ENCODE data around the gene KDM4B. TPM values are rescaled to one million over a fixed set of nuclear protein-coding genes. Genes with fewer than 3 reads are reported as not detected.

KDM4B gene
- polyA plus RNA-seq, 1 of the 3 experiments (the other 2 are of a cell fraction) = 12.2 TPM

DNA sequence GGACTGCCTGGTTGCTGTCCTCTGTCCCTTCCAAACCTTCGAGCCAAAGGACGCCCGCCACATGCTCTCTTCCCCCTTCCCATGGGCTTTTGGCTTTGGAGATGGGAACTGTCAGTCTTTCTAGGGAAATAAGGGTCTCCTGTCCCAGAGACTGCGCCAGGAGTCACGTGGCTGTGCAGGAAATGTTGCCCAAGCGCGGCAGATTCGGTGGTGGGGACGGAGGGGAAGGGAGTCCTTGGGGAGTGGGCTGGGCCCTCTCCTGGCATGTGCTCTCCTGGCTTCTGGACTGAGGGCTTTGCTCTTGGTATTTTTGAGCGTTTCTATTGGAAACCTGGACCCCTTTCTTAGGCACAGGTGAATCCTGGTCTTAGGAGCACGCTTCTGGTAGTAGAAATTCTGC, 103.2 kb downstream of the KDM4B start:
- Histone ChIP-seq H3K9me2 (no peaks in the 10 kb centered on the region), H3F3A (replicated peaks; ENCODE audit: insufficient read depth) (no peaks in the 10 kb centered on the region), H3K27me3 (ENCODE audit: insufficient read depth) (no peaks in the 10 kb centered on the region), H3K36me3 (replicated peaks in 1 of 2; ENCODE audit: control insufficient read depth in 1 of 2, insufficient read depth in 2 of 2, low read length in 1 of 2) (peaks cover 4 to 14% of the 10 kb centered on the region in 2 experiments), H3K79me2 (ENCODE audit: insufficient read depth) (no peaks in the 10 kb centered on the region), H4K20me1 (ENCODE audit: insufficient read depth) (0 out of 2 replicates have a peak, but pooled peaks cover 10% of the 10 kb centered on the region), H3K9ac (no peak overlapping the region), H3K9me3 (no peaks in the 10 kb centered on the region), H3K4me1 (ENCODE audit: control insufficient read depth in 1 of 2, insufficient read depth in 2 of 2, low read depth in 1 of 2, low read length in 1 of 2) (peaks cover 0 to 8% of the 10 kb centered on the region in 2 experiments; a peak in 1 of 4 replicates), H3K4me2 (no peak overlapping the region), H2AFZ (ENCODE audit: low read depth) (no peak overlapping the region), H3K27ac (ENCODE audit: low read depth in 2 of 2, low read length in 1 of 2) (no peak overlapping the region), H3K4me3 (ENCODE audit: low read depth in 2 of 2, low read length in 1 of 2) (no peak overlapping the region)
- ChIA-PET POLR2A (no interaction called here), CTCF (no interaction called here)
- no peak for TF ChIP-seq RCOR1 (IDR thresholded peaks at IDR 0.05; ENCODE audit: low read length)
- DNase-seq = no peak
- WGBS (ENCODE audit: low lambda C conversion rate) = 96% methylated on average over 11 of the region's 11 CpGs

GRCh38 chr19:5073153-5073844, 104.4 kb downstream of the KDM4B start:
- CTCF ChIA-PET = no interaction called here
- no peak overlapping the region for H3K4me3 ChIP-seq (ENCODE audit: low read depth in 2 of 2, low read length in 1 of 2)
- H3K27ac ChIP-seq (ENCODE audit: low read depth in 2 of 2, low read length in 1 of 2) = no peak overlapping the region
- H3K4me2 ChIP-seq = no peak overlapping the region
- no peaks in the 10 kb centered on the region for H3K79me2 ChIP-seq (ENCODE audit: insufficient read depth)
- no peaks in the 10 kb centered on the region for H3F3A ChIP-seq (replicated peaks; ENCODE audit: insufficient read depth)
- no peak for DNase-seq
- H3K9ac ChIP-seq = no peak overlapping the region
- no peaks in the 10 kb centered on the region for H3K27me3 ChIP-seq (ENCODE audit: insufficient read depth)
- POLR2A ChIA-PET = no interaction called here
- no peaks in the 10 kb centered on the region for H3K9me3 ChIP-seq
- peaks cover 0 to 5% of the 10 kb centered on the region in 2 experiments; a peak in 1 of 4 replicates for H3K4me1 ChIP-seq (ENCODE audit: control insufficient read depth in 1 of 2, insufficient read depth in 2 of 2, low read depth in 1 of 2, low read length in 1 of 2)
- no peak for TF ChIP-seq FOXM1 (IDR thresholded peaks at IDR 0.05; ENCODE audit: low read depth)
- TF ChIP-seq TAF1 (IDR thresholded peaks at IDR 0.05; ENCODE audit: borderline replicate concordance, low read depth, low read length) = no peak
- no peak for TF ChIP-seq TEAD4 (IDR thresholded peaks at IDR 0.05; ENCODE audit: borderline replicate concordance, insufficient read depth)
- TF ChIP-seq YY1 (IDR thresholded peaks at IDR 0.05; ENCODE audit: low read depth) = no peak
- no peak for TF ChIP-seq FOXJ3 (CRISPR knock-in tag; IDR thresholded peaks at IDR 0.05)
- TF ChIP-seq MXI1 (IDR thresholded peaks at IDR 0.05; ENCODE audit: low read depth, low read length) = no peak
- TF ChIP-seq NFIC (IDR thresholded peaks at IDR 0.05; ENCODE audit: borderline replicate concordance) = no peak
- no peak for TF ChIP-seq POLR2AphosphoS5 (IDR thresholded peaks at IDR 0.05; ENCODE audit: low read depth, low read length)
- TF ChIP-seq EZH2phosphoT487 (IDR thresholded peaks at IDR 0.05; ENCODE audit: borderline replicate concordance, low read depth) = no peak
- TF ChIP-seq FOSL2 (IDR thresholded peaks at IDR 0.05; ENCODE audit: borderline replicate concordance, low read depth) = no peak
- no peak for TF ChIP-seq RXRA (IDR thresholded peaks at IDR 0.05; ENCODE audit: borderline replicate concordance, low read depth)
- TF ChIP-seq, protein P1, sequence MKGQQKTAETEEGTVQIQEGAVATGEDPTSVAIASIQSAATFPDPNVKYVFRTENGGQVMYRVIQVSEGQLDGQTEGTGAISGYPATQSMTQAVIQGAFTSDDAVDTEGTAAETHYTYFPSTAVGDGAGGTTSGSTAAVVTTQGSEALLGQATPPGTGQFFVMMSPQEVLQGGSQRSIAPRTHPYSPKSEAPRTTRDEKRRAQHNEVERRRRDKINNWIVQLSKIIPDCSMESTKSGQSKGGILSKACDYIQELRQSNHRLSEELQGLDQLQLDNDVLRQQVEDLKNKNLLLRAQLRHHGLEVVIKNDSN (IDR thresholded peaks at IDR 0.05; ENCODE audit: borderline replicate concordance, low read depth) = no peak
- TF ChIP-seq, protein P2, sequence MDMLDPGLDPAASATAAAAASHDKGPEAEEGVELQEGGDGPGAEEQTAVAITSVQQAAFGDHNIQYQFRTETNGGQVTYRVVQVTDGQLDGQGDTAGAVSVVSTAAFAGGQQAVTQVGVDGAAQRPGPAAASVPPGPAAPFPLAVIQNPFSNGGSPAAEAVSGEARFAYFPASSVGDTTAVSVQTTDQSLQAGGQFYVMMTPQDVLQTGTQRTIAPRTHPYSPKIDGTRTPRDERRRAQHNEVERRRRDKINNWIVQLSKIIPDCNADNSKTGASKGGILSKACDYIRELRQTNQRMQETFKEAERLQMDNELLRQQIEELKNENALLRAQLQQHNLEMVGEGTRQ (IDR thresholded peaks at IDR 0.05; ENCODE audit: borderline replicate concordance, low read depth, low read length) = no peak
- TF ChIP-seq, protein P3, sequence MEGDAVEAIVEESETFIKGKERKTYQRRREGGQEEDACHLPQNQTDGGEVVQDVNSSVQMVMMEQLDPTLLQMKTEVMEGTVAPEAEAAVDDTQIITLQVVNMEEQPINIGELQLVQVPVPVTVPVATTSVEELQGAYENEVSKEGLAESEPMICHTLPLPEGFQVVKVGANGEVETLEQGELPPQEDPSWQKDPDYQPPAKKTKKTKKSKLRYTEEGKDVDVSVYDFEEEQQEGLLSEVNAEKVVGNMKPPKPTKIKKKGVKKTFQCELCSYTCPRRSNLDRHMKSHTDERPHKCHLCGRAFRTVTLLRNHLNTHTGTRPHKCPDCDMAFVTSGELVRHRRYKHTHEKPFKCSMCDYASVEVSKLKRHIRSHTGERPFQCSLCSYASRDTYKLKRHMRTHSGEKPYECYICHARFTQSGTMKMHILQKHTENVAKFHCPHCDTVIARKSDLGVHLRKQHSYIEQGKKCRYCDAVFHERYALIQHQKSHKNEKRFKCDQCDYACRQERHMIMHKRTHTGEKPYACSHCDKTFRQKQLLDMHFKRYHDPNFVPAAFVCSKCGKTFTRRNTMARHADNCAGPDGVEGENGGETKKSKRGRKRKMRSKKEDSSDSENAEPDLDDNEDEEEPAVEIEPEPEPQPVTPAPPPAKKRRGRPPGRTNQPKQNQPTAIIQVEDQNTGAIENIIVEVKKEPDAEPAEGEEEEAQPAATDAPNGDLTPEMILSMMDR (IDR thresholded peaks at IDR 0.05) = no peak
- peaks cover 4 to 26% of the 10 kb centered on the region in 2 experiments for H3K36me3 ChIP-seq (replicated peaks in 1 of 2; ENCODE audit: control insufficient read depth in 1 of 2, insufficient read depth in 2 of 2, low read length in 1 of 2)
- 95% methylated on average over 4 of the region's 8 CpGs for WGBS (ENCODE audit: low lambda C conversion rate)
- 0 out of 2 replicates have a peak, but pooled peaks cover 10% of the 10 kb centered on the region for H4K20me1 ChIP-seq (ENCODE audit: insufficient read depth)
- H3K9me2 ChIP-seq = no peaks in the 10 kb centered on the region
- no peak overlapping the region for H2AFZ ChIP-seq (ENCODE audit: low read depth)
